Activated T-cell treated with anti-CD3 and anti-CD28 coated beads, Interleukin-2, amount 50 U/mL, for 4 hours (primary cell): ENCODE data around the gene CEP350. TPM values are rescaled to one million over a fixed set of nuclear protein-coding genes. Genes with fewer than 3 reads are reported as not detected.

Source experiments
- ATAC-seq, 2 donors: fragments of 200-7000 bp; cut with Tn5 transposase; one replicate each; pipeline ENCODE4 v1.10.0; 2021
- DNase-seq: peaks from one replicate; pipeline ENCODE4 v3.0.0-alpha.2; 2020
- H3K27me3 Mint-ChIP-seq: one replicate; pipeline ENCODE4 v1.8.0; 2021; ENCODE audit warnings: low read depth, mixed read lengths
- H3K36me3 Mint-ChIP-seq: one replicate; pipeline ENCODE4 v1.8.0; 2022; ENCODE audit warnings: mixed read lengths; ENCODE audit not compliant: insufficient read depth
- H3K4me1 Mint-ChIP-seq: one replicate; pipeline ENCODE4 v1.8.0; 2021; ENCODE audit warnings: low read depth, mixed read lengths
- H3K4me3 Mint-ChIP-seq: one replicate; pipeline ENCODE4 v1.8.0; 2021; ENCODE audit warnings: mild to moderate bottlenecking, moderate library complexity, mixed read lengths
- H3K9me3 Mint-ChIP-seq: one replicate; pipeline ENCODE4 v1.8.0; 2021; ENCODE audit warnings: mixed read lengths
- total RNA-seq, 3 donors: library from RNA; stranded (reverse); gene quantifications; one replicate each; pipeline ENCODE4 v1.2.1, GENCODE V29; 2021

The CEP350 gene
- total RNA-seq, 3 donors from 2014 or later: 25.2 to 28.3 (median 28.1) TPM

DNA sequence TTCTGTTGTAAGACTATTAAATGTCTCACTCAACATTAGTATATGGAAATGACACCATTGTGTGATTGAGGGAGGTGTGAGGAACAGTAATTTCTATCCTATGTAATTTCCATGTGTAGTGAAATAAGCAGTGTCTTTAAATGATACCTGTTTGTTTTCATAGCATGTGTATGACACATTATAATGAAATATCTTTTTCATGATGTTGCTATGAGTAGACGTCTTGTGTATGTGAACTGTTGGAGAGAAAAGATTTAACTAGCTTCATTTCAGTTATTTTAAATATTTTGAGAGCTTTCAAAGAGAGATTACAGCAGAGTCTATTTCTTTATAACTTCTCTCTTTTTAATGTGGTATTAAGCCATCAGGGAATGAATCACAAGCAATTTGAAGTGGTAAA lies 128.6 kb downstream of the CEP350 start:
- H3K27me3 Mint-ChIP-seq: no peaks in the 10 kb centered on the region

DNA sequence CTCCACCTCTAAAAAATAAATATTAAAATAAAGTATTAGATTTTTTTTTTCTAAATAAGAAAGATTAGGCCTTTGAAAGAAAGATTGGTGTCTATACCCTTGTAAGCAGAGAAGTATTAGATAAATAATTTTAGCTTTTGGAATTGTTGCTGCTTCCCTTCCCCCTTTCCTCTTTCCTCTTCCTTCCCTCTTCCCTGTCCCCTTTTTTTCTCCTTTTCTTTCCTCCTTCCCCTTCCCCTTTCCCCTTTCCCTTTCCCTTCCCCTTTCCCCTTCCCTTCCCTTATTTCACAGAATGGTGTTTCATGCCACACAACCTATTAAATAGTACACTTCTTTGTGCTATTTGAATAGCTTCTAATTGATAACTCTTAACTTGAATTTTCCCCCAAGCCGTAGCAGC lies 130.3 kb downstream of the CEP350 start:
- DNase-seq: no peak
- H3K36me3 Mint-ChIP-seq: peaks cover 28% of the 10 kb centered on the region
- H3K9me3 Mint-ChIP-seq: no peaks in the 10 kb centered on the region
- no peaks in the 10 kb centered on the region for H3K27me3 Mint-ChIP-seq
- no peak overlapping the region for H3K4me3 Mint-ChIP-seq
- H3K4me1 Mint-ChIP-seq: no peaks in the 10 kb centered on the region
- ATAC-seq: no peak

More for the DNA sequence above, 128.6 kb downstream of the CEP350 start:
- Mint-ChIP-seq H3K4me3 (no peak overlapping the region), H3K9me3 (no peaks in the 10 kb centered on the region), H3K36me3 (peaks cover 19% of the 10 kb centered on the region), H3K4me1 (no peaks in the 10 kb centered on the region)
- ATAC-seq: no peak
- no peak for DNase-seq

DNA sequence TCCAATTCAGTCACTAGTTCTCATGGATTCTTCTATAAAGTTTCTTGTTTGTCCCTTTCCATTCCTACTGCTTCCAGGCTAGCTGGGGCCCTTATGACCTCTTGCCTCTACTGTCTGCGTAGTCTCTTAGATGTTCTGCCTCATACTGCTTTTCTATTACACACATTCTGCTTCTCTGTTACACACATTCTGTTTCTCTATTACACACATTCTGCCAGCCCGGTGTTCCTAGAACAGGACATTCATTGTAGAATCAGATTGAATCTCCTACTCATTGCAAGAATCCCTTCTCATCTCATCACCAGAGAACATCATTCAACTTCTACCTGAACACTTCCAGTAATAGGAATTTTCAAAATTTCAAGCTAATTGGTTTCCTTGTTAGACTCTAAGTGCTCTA lies 130.7 kb downstream of the CEP350 start:
- H3K9me3 Mint-ChIP-seq: no peaks in the 10 kb centered on the region
- no peak for ATAC-seq
- no peak overlapping the region for H3K4me3 Mint-ChIP-seq
- DNase-seq: no peak
- H3K27me3 Mint-ChIP-seq: no peaks in the 10 kb centered on the region
- no peaks in the 10 kb centered on the region for H3K4me1 Mint-ChIP-seq
- peaks cover 29% of the 10 kb centered on the region for H3K36me3 Mint-ChIP-seq

DNA sequence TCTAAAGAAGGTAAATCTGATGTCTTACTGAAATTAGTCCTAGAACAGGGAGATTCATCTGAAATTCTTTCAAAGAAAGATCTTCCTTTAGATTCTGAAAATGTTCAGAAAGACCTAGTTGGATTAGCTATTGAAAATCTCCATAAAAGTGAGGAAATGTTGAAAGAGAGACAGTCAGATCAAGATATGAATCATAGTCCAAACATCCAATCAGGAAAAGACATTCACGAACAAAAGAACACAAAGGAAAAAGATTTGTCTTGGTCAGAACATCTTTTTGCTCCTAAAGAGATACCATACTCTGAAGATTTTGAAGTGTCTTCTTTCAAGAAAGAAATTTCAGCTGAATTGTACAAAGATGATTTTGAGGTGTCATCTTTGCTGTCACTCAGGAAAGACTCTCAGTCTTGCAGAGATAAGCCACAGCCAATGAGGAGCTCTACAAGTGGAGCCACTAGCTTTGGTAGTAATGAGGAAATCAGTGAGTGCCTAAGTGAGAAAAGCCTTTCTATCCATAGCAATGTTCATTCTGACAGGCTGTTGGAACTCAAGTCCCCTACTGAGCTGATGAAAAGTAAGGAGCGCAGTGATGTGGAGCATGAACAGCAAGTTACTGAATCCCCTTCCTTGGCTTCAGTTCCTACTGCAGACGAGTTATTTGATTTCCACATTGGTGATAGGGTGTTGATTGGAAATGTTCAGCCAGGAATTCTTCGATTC lies 138.5 kb downstream of the CEP350 start:
- DNase-seq (no peak), ATAC-seq (no peak)
- no peaks in the 10 kb centered on the region for H3K4me1 Mint-ChIP-seq
- H3K9me3 Mint-ChIP-seq: no peaks in the 10 kb centered on the region
- peaks cover 44% of the 10 kb centered on the region for H3K36me3 Mint-ChIP-seq
- no peak overlapping the region for H3K4me3 Mint-ChIP-seq
- no peaks in the 10 kb centered on the region for H3K27me3 Mint-ChIP-seq

DNA sequence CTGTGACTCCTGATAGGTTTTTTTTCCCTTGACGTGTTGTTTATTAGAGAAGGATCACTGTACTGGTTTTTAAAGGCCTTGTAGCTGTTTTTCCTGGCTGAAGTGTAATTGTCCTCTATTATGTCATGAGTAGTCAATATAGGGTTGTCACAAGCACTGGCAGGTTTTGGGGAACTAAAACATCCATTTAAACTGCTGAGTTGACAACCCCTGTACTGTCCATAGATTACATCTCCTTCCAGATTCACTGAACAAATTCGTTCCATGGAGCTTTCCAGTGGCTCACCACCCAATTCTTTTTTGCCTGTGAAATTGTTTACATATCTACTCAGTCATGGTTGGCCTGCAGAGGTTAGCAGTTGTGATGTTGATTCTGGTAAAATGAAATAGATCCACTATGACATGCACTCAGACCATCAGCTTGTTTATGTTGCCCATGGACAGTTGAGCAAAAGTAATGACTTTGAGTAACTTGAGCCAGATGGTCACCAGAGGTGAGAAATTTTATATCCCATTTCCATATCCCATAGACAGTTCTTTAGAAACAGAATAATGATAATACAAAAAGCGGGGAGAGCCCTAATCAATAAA lies 140.2 kb downstream of the CEP350 start:
- Mint-ChIP-seq H3K9me3 (no peaks in the 10 kb centered on the region), H3K36me3 (peaks cover 36% of the 10 kb centered on the region), H3K4me1 (no peaks in the 10 kb centered on the region), H3K4me3 (no peak overlapping the region), H3K27me3 (no peaks in the 10 kb centered on the region)
- ATAC-seq (no peak), DNase-seq (no peak)

DNA sequence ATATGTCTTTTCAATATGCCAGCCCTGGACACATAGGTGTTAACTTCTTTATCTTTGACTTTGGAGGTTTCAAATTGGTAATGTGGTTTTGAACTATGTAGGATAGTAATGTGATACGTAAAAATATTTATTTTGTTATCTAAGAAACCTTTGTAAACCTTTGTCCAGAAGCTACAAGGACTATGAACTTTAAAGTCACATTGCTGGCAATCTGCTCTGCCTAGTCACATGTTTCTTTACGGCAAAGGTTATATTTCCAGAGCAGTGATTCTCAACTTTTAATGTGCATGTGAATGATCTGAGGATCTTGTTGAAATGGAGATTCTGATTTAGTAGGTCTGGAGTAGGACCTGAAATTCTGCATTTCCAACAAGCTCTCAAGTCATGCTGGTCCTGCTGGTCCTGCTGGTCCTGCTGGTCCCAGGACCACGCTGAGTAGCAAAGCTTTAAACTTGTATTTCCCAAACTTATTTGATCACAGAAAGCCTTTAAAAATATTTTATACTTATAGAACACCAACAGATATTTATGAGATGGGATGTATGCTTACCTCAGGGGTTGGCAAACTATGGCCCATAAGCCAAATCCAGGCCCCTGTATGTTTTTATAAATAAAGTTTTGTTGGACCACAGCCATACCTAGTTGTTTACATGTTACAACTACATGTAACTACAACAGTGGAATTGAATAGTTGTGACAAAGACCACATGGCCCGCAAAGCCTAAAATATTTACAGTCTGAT lies 142.1 kb downstream of the CEP350 start:
- ATAC-seq (no peak), DNase-seq (no peak)
- no peaks in the 10 kb centered on the region for H3K27me3 Mint-ChIP-seq
- peaks cover 45% of the 10 kb centered on the region for H3K36me3 Mint-ChIP-seq
- no peak overlapping the region for H3K4me3 Mint-ChIP-seq
- no peaks in the 10 kb centered on the region for H3K9me3 Mint-ChIP-seq
- H3K4me1 Mint-ChIP-seq: peaks cover 6% of the 10 kb centered on the region

GRCh38 chr1:180097326-180097605 lies 142.7 kb downstream of the CEP350 start:
- Mint-ChIP-seq H3K9me3 (no peaks in the 10 kb centered on the region), H3K27me3 (no peaks in the 10 kb centered on the region), H3K36me3 (peaks cover 45% of the 10 kb centered on the region), H3K4me1 (peaks cover 6% of the 10 kb centered on the region), H3K4me3 (no peak overlapping the region)
- ATAC-seq (no peak), DNase-seq (no peak)

DNA sequence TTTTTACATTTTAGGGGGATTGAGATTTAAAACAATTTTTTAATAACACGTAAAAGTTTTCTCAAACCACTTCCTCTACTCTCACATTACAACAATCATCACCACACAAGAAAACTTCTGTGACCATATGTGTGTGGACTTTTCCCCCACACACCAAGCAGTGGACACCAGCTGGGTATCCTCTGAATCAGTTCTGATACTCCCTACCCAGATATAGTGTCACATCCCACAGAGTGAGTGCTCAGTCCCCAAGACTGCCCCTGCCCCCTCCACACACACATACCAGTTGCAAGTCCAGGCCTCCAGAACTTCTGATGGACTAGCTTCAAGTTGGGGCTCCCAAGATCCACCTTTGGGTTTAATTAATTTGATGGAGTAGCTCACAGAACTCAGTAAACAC lies 146.8 kb downstream of the CEP350 start:
- no peak for DNase-seq
- H3K36me3 Mint-ChIP-seq: peaks cover 35% of the 10 kb centered on the region
- H3K4me1 Mint-ChIP-seq: peaks cover 6% of the 10 kb centered on the region
- no peak for ATAC-seq
- no peaks in the 10 kb centered on the region for H3K27me3 Mint-ChIP-seq
- H3K9me3 Mint-ChIP-seq: no peaks in the 10 kb centered on the region
- H3K4me3 Mint-ChIP-seq: no peak overlapping the region

DNA sequence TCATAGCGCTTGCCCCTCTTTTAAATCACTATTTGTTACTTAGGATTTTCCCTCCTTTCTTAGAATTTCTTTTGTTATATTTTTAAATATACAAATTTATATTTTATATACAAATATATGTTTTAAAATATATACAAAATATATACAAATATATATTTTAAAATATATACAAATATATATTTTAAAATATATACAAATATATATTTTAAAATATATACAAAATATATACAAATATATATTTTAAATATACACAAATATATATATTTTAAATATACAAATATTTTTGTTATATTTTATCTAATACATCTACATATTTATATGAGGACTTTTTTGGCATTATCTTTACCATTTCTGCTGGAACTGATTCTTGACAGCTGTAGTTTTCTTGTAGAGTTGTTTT lies 149.2 kb downstream of the CEP350 start:
- Mint-ChIP-seq H3K36me3 (peaks cover 40% of the 10 kb centered on the region), H3K4me1 (peaks cover 6% of the 10 kb centered on the region), H3K9me3 (no peaks in the 10 kb centered on the region), H3K4me3 (no peak overlapping the region), H3K27me3 (no peaks in the 10 kb centered on the region)
- no peak for ATAC-seq
- DNase-seq: no peak

GRCh38 chr1:180112091-180112490 lies 157.5 kb downstream of the CEP350 start:
- ATAC-seq (no peak), DNase-seq (no peak)
- no peaks in the 10 kb centered on the region for H3K9me3 Mint-ChIP-seq
- peaks cover 37% of the 10 kb centered on the region for H3K36me3 Mint-ChIP-seq
- H3K27me3 Mint-ChIP-seq: no peaks in the 10 kb centered on the region
- H3K4me3 Mint-ChIP-seq: no peak overlapping the region
- no peaks in the 10 kb centered on the region for H3K4me1 Mint-ChIP-seq

- no peak overlapping the region for H3K4me3 Mint-ChIP-seq
- no peaks in the 10 kb centered on the region for H3K4me1 Mint-ChIP-seq
- H3K9me3 Mint-ChIP-seq: no peaks in the 10 kb centered on the region
- ATAC-seq (no peak), DNase-seq (no peak)
- H3K36me3 Mint-ChIP-seq: peaks cover 36% of the 10 kb centered on the region
- H3K27me3 Mint-ChIP-seq: no peaks in the 10 kb centered on the region
Observed at GRCh38 chr1:180112984-180113647, 158.5 kb downstream of the CEP350 start.

DNA sequence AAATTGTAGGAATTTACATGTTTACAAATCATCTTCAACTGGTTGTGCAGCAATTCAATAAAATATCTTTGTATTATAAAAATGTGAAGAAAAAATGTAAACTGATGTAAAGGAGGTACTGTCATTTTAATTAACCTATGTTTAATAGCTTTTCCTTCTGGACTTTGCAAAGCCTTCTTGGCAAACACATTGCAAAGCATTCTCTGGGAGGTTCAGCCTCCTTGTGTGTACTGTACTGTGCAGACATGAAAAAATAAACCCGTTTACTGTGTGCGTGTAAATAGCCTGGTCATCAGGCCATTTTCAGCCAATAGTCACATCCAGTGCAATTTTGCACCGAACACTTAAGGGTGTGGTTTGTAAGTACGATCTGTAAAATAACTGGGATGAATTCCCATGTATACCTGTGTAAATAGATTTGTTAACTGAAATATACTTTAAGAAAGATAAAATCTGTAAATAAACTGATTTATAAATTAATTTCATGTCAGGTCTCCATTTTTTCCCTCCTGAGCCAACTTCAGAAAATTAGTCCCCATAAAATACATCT lies 159.9 kb downstream of the CEP350 start:
- no peaks in the 10 kb centered on the region for H3K4me1 Mint-ChIP-seq
- H3K36me3 Mint-ChIP-seq: peaks cover 34% of the 10 kb centered on the region
- no peak for ATAC-seq
- no peaks in the 10 kb centered on the region for H3K27me3 Mint-ChIP-seq
- no peak for DNase-seq
- H3K9me3 Mint-ChIP-seq: no peaks in the 10 kb centered on the region
- H3K4me3 Mint-ChIP-seq: no peak overlapping the region

GRCh38 chr1:180116964-180117763 lies 162.6 kb downstream of the CEP350 start:
- no peak overlapping the region for H3K4me3 Mint-ChIP-seq
- no peak for DNase-seq
- H3K9me3 Mint-ChIP-seq: no peaks in the 10 kb centered on the region
- ATAC-seq: no peak
- no peaks in the 10 kb centered on the region for H3K27me3 Mint-ChIP-seq
- no peaks in the 10 kb centered on the region for H3K4me1 Mint-ChIP-seq
- H3K36me3 Mint-ChIP-seq: peaks cover 19% of the 10 kb centered on the region

GRCh38 chr1:180117764-180118116 lies 163.1 kb downstream of the CEP350 start:
- DNase-seq: no peak
- no peak for ATAC-seq
- no peaks in the 10 kb centered on the region for H3K9me3 Mint-ChIP-seq
- H3K4me3 Mint-ChIP-seq: no peak overlapping the region
- H3K36me3 Mint-ChIP-seq: peaks cover 13% of the 10 kb centered on the region
- H3K4me1 Mint-ChIP-seq: no peaks in the 10 kb centered on the region
- no peaks in the 10 kb centered on the region for H3K27me3 Mint-ChIP-seq
